H9 (cell line): ENCODE results near the gene MED20. TPM values are rescaled to one million over a fixed set of nuclear protein-coding genes. Genes with fewer than 3 reads are reported as not detected.
A peak's percentile ranks its signal among the peaks of the same experiment; 100 is the strongest.

ENCODE experiments used
- DNase-seq: peaks from one replicate; pipeline ENCODE4 v3.0.0-alpha.2; 2017
- H2AFZ ChIP-seq: one replicate; pipeline ENCODE4 v1.6.1; 2013; ENCODE audit warnings: mild to moderate bottlenecking, low read length, control low read depth, moderate library complexity
- H2AK5ac ChIP-seq: 2 replicates; pipeline ENCODE4 v1.6.1; 2013; ENCODE audit warnings: low read length, control low read depth, mixed read lengths; ENCODE audit not compliant: insufficient read length
- H2BK120ac ChIP-seq: one replicate; pipeline ENCODE4 v1.6.1; 2013; ENCODE audit warnings: low read depth, mild to moderate bottlenecking, low read length, control low read depth, inconsistent platforms; ENCODE audit not compliant: poor library complexity, severe bottlenecking
- H2BK12ac ChIP-seq: 2 replicates; pipeline ENCODE4 v1.6.1; 2013; ENCODE audit warnings: low read length, control low read depth, mixed read lengths, low read depth; ENCODE audit not compliant: insufficient read length
- H2BK15ac ChIP-seq: 2 replicates; pipeline ENCODE4 v1.6.1; 2013; ENCODE audit warnings: low read depth, low read length, control low read depth
- H2BK20ac ChIP-seq: one replicate; pipeline ENCODE4 v1.6.1; 2013; ENCODE audit warnings: low read depth, mild to moderate bottlenecking, low read length, control low read depth, inconsistent platforms; ENCODE audit not compliant: poor library complexity, severe bottlenecking
- H2BK5ac ChIP-seq: 2 replicates; pipeline ENCODE4 v1.6.1; 2013; ENCODE audit warnings: low read length, control low read depth, mixed read lengths; ENCODE audit not compliant: insufficient read length
- H3K14ac ChIP-seq: 2 replicates; pipeline ENCODE4 v1.6.1; 2013; ENCODE audit warnings: low read length, control low read depth; ENCODE audit not compliant: insufficient read depth
- H3K18ac ChIP-seq: 2 replicates; pipeline ENCODE4 v1.6.1; 2013; ENCODE audit warnings: low read depth, mild to moderate bottlenecking, mixed read lengths, low read length, control low read depth; ENCODE audit not compliant: insufficient read length
- H3K23ac ChIP-seq: 2 replicates; pipeline ENCODE4 v1.6.1; 2013; ENCODE audit warnings: low read length, control low read depth, mixed read lengths, low read depth; ENCODE audit not compliant: insufficient read length
- H3K23me2 ChIP-seq: 2 replicates; pipeline ENCODE4 v1.6.1; 2013; ENCODE audit warnings: low read depth, mild to moderate bottlenecking, mixed read lengths, low read length, control low read depth; ENCODE audit not compliant: insufficient read length, poor library complexity, severe bottlenecking
- H3K27ac ChIP-seq: 2 replicates; pipeline ENCODE4 v1.5.1; 2013; ENCODE audit warnings: low read length, control low read depth, mixed read lengths, low read depth; ENCODE audit not compliant: insufficient read length
- H3K27me3 ChIP-seq: 2 replicates; pipeline ENCODE4 v1.6.1; 2013; ENCODE audit warnings: low read length, control low read depth, inconsistent platforms; ENCODE audit not compliant: insufficient read depth
- H3K4ac ChIP-seq: 2 replicates; pipeline ENCODE4 v1.6.1; 2013; ENCODE audit warnings: low read depth, mild to moderate bottlenecking, control low read depth, inconsistent platforms, low read length, moderate library complexity
- H3K4me1 ChIP-seq: 2 replicates; pipeline ENCODE4 v1.6.1; 2013; ENCODE audit warnings: low read length, control low read depth, inconsistent platforms; ENCODE audit not compliant: insufficient read depth
- H3K4me2 ChIP-seq: 2 replicates; pipeline ENCODE4 v1.6.1; 2013; ENCODE audit warnings: low read length, control low read depth, mixed read lengths; ENCODE audit not compliant: insufficient read length, insufficient read depth
- H3K56ac ChIP-seq: 2 replicates; pipeline ENCODE4 v1.6.1; 2013; ENCODE audit warnings: low read depth, mild to moderate bottlenecking, mixed read lengths, low read length, control low read depth; ENCODE audit not compliant: insufficient read length
- H3K79me1 ChIP-seq: 2 replicates; pipeline ENCODE4 v1.6.1; 2013; ENCODE audit warnings: low read depth, mild to moderate bottlenecking, moderate library complexity, low read length, control low read depth, inconsistent platforms; ENCODE audit not compliant: insufficient read depth, poor library complexity, severe bottlenecking
- H3K79me2 ChIP-seq: 2 replicates; pipeline ENCODE4 v1.6.1; 2013; ENCODE audit warnings: low read length, control low read depth, inconsistent platforms; ENCODE audit not compliant: insufficient read depth
- H3K9ac ChIP-seq: 2 replicates; pipeline ENCODE4 v1.6.1; 2013; ENCODE audit warnings: low read length, control low read depth, mixed read lengths; ENCODE audit not compliant: insufficient read length; ENCODE audit errors: extremely low read depth
- H3K9me3 ChIP-seq: one replicate; pipeline ENCODE4 v1.6.1; 2013; ENCODE audit warnings: low read depth, low read length, inconsistent platforms; ENCODE audit not compliant: control insufficient read depth
- H3T11ph ChIP-seq: one replicate; pipeline ENCODE4 v1.6.1; 2013; ENCODE audit warnings: mild to moderate bottlenecking, low read length, control low read depth, inconsistent platforms
- H4K20me1 ChIP-seq: one replicate; pipeline ENCODE4 v1.6.1; 2013; ENCODE audit not compliant: control insufficient read depth, insufficient read length, insufficient read depth
- H4K5ac ChIP-seq: 2 replicates; pipeline ENCODE4 v1.6.1; 2013; ENCODE audit warnings: low read depth, mild to moderate bottlenecking, mixed read lengths, low read length, control low read depth; ENCODE audit not compliant: insufficient read length
- H4K8ac ChIP-seq: replicated peaks from 2 replicates; pipeline ENCODE4 v1.6.1; 2013; ENCODE audit warnings: low read length, control low read depth, mixed read lengths, low read depth; ENCODE audit not compliant: insufficient read length
- H4K91ac ChIP-seq: 2 replicates; pipeline ENCODE4 v1.6.1; 2013; ENCODE audit warnings: low read depth, mild to moderate bottlenecking, moderate library complexity, mixed read lengths, low read length, control low read depth; ENCODE audit not compliant: insufficient read length
- H3K27ac Mint-ChIP-seq, 3 experiments: 2 replicates in 2 of 3; 3 replicates in 1 of 3; pipeline ENCODE4 v1.8.0; 2020 to 2021; ENCODE audit warnings: mixed read lengths in 3 of 3, mild to moderate bottlenecking in 1 of 3, moderate library complexity in 1 of 3
- H3K27me3 Mint-ChIP-seq: 2 replicates; pipeline ENCODE4 v1.8.0; 2021; ENCODE audit warnings: low read depth, mild to moderate bottlenecking, moderate library complexity, mixed read lengths
- H3K36me3 Mint-ChIP-seq, 3 experiments: 2 replicates in 2 of 3; 3 replicates in 1 of 3; pipeline ENCODE4 v1.8.0; 2020 to 2021; ENCODE audit warnings: low read depth in 3 of 3, mixed read lengths in 3 of 3; ENCODE audit not compliant: insufficient read depth in 1 of 3
- H3K4me1 Mint-ChIP-seq, 2 experiments: 2 replicates each; pipeline ENCODE4 v1.8.0; 2020; ENCODE audit warnings: mixed read lengths in 2 of 2
- H3K4me3 Mint-ChIP-seq, 2 experiments: 2 replicates in 1 of 2; 3 replicates in 1 of 2; pipeline ENCODE4 v1.8.0; 2020 to 2021; ENCODE audit warnings: mild to moderate bottlenecking in 2 of 2, mixed read lengths in 2 of 2, moderate library complexity in 1 of 2
- H3K9me3 Mint-ChIP-seq, 2 experiments: 2 replicates in 1 of 2; 3 replicates in 1 of 2; pipeline ENCODE4 v1.8.0; 2020; ENCODE audit warnings: mild to moderate bottlenecking in 2 of 2, mixed read lengths in 2 of 2, moderate library complexity in 1 of 2
- WGBS: extraction: QIAGEN DNeasy Blood & Tissue Kit; methylation state at CpG from one replicate; pipeline ENCODE4 v1.1.7; 2013; ENCODE audit warnings: missing lambda C conversion rate, low lambda C conversion rate, mixed read lengths; ENCODE audit not compliant: insufficient read length; ENCODE audit errors: extremely low coverage; 5-methylcytosine and 5-hydroxymethylcytosine counted together
- total RNA-seq: library from RNA; stranded (reverse); gene quantifications from 2 replicates; pipeline ENCODE4 v1.2.1, GENCODE V29; 2021
- TF ChIP-seq, protein P1 (sequence below): fragments of 200-600 bp; sonication (generic); conservative IDR thresholded peaks from 3 replicates; pipeline ENCODE4 v1.8.0; 2021; ENCODE audit warnings: antibody characterized with exemption, mild to moderate bottlenecking

The MED20 gene
- total RNA-seq, 1 experiment from 2014 or later, result 28.9 TPM

DNA sequence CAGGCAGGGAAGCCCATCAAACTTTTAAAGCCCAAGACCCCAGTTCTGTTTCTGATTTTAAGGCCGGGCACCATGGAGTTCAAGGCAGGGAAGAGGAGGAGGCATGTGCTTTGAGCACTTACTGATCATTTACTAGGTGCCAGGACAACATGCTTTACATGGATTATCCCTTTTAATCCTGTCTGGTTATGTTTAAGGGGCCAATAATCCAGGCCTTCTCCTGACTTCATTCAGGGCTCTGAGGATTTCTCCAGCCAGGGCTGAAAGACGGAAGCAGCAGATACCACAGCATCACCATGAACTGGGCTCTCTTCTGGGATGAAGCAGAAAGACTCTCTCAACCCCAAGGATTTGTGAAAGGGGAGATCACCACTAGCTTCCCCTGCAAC is 16.5 kb upstream of the MED20 start:
- Mint-ChIP-seq H3K36me3 (peaks cover 16 to 44% (median 27%) of the 10 kb centered on the region in 3 experiments), H3K4me3 (peak overlapping the region in 1 of 2 experiments; percentile 20; a peak in 2 of 5 replicates), H3K27ac (no peak overlapping the region), H3K9me3 (no peaks in the 10 kb centered on the region), H3K27me3 (peaks cover 5% of the 10 kb centered on the region), H3K4me1 (peaks cover 31 to 38% of the 10 kb centered on the region in 2 experiments)
- H4K5ac ChIP-seq, result no peak overlapping the region
- H3K79me2 ChIP-seq, result no peaks in the 10 kb centered on the region
- DNase-seq, result no peak
- H2BK5ac ChIP-seq, result no peak overlapping the region
- H2AK5ac ChIP-seq, result no peak overlapping the region
- H3K23ac ChIP-seq, result no peak overlapping the region
- no peak overlapping the region for H3K27ac ChIP-seq
- peaks cover 7% of the 10 kb centered on the region for H3K23me2 ChIP-seq
- TF ChIP-seq, protein P1, sequence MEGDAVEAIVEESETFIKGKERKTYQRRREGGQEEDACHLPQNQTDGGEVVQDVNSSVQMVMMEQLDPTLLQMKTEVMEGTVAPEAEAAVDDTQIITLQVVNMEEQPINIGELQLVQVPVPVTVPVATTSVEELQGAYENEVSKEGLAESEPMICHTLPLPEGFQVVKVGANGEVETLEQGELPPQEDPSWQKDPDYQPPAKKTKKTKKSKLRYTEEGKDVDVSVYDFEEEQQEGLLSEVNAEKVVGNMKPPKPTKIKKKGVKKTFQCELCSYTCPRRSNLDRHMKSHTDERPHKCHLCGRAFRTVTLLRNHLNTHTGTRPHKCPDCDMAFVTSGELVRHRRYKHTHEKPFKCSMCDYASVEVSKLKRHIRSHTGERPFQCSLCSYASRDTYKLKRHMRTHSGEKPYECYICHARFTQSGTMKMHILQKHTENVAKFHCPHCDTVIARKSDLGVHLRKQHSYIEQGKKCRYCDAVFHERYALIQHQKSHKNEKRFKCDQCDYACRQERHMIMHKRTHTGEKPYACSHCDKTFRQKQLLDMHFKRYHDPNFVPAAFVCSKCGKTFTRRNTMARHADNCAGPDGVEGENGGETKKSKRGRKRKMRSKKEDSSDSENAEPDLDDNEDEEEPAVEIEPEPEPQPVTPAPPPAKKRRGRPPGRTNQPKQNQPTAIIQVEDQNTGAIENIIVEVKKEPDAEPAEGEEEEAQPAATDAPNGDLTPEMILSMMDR, result no peak
- no peaks in the 10 kb centered on the region for H3K79me1 ChIP-seq
- H3K14ac ChIP-seq, result no peak overlapping the region
- H2AFZ ChIP-seq, result no peak overlapping the region
- H3T11ph ChIP-seq, result no peak overlapping the region
- peaks cover 16% of the 10 kb centered on the region; the same call in 1 of the 2 replicates for H3K4me1 ChIP-seq
- no peaks in the 10 kb centered on the region for H3K9me3 ChIP-seq
- H2BK15ac ChIP-seq, result no peak overlapping the region
- H3K18ac ChIP-seq, result no peak overlapping the region
- no peak overlapping the region for H2BK120ac ChIP-seq
- no peak overlapping the region for H4K91ac ChIP-seq
- no peak overlapping the region for H2BK12ac ChIP-seq
- H3K56ac ChIP-seq, result no peak overlapping the region
- no peak overlapping the region for H3K4me2 ChIP-seq
- H2BK20ac ChIP-seq, result no peak overlapping the region
- no peaks in the 10 kb centered on the region for H3K27me3 ChIP-seq
- H3K4ac ChIP-seq, result no peak overlapping the region
- no CpG with 5 or more reads among the region's 2 CpGs for WGBS
- no peak overlapping the region for H3K9ac ChIP-seq
- no peak overlapping the region for H4K8ac ChIP-seq
- peaks cover 3% of the 10 kb centered on the region for H4K20me1 ChIP-seq
